T-cell (primary cell): Measurements from ENCODE around the gene PRR16. TPM values are rescaled to one million over a fixed set of nuclear protein-coding genes. Genes with fewer than 3 reads are reported as not detected.

Source experiments
- ATAC-seq, 4 experiments: fragments of 200-7000 bp in 3 of 4; fragments of 150-1000 bp in 1 of 4; cut with Tn5 transposase; replicated peaks in 1 of 4; 1 replicate in 3 of 4; 2 replicates in 1 of 4; pipeline ENCODE4 v1.10.0; 2021; ENCODE audit warnings: moderate library complexity in 3 of 4, mild to moderate bottlenecking in 2 of 4, moderate number of reproducible peaks in 1 of 4
- CTCF ChIA-PET, 2 donors: fragments of 300-600 bp; sonication (Branson Sonifier 250); formaldehyde crosslinking; loops; one replicate each; lab custom pipeline; 2022; ENCODE audit warnings: antibody characterized with exemption in 2 of 2; lab: Charles Lee
- POLR2A ChIA-PET, 2 donors: fragments of 300-600 bp; sonication (Branson Sonifier 250); formaldehyde crosslinking; loops; one replicate each; lab custom pipeline; 2022; ENCODE audit warnings: antibody characterized with exemption in 2 of 2; lab: Charles Lee
- DNase-seq, 35 experiments: peaks; one replicate each; pipeline versions ENCODE4 v3.0.0 to v3.0.0-alpha.2; 2013 to 2023
- H3K27ac ChIP-seq: one replicate; pipeline ENCODE4 v1.5.1; 2013; ENCODE audit warnings: low read length
- H3K27me3 ChIP-seq, 2 experiments: replicated peaks in 1 of 2; 1 replicate in 1 of 2; 2 replicates in 1 of 2; pipeline versions ENCODE4 v1.6.1 to v1.7.0; 2013; ENCODE audit warnings: low read length in 1 of 2, mixed read lengths in 1 of 2; ENCODE audit not compliant: control insufficient read depth in 2 of 2, insufficient read depth in 2 of 2; ENCODE audit errors: extremely low read depth in 1 of 2
- H3K36me3 ChIP-seq, 2 donors: 1 replicate in 1 of 2; 2 replicates in 1 of 2; pipeline versions ENCODE4 v1.6.1 to v1.7.0; 2013; ENCODE audit warnings: low read length in 1 of 2; ENCODE audit not compliant: control insufficient read depth in 2 of 2, insufficient read depth in 1 of 2; ENCODE audit errors: extremely low read depth in 1 of 2
- H3K4me1 ChIP-seq, 2 experiments: 1 replicate in 1 of 2; 2 replicates in 1 of 2; pipeline versions ENCODE4 v1.6.1 to v1.7.0; 2013; ENCODE audit warnings: low read length in 2 of 2, mixed read lengths in 1 of 2; ENCODE audit not compliant: insufficient read depth in 2 of 2, control insufficient read depth in 1 of 2; ENCODE audit errors: extremely low read depth in 1 of 2
- H3K4me3 ChIP-seq, 2 donors: 1 replicate in 1 of 2; 2 replicates in 1 of 2; pipeline versions ENCODE4 v1.5.1 to v1.7.0; 2013; ENCODE audit warnings: mild to moderate bottlenecking in 2 of 2, low read length in 1 of 2, moderate library complexity in 1 of 2; ENCODE audit not compliant: control insufficient read depth in 1 of 2; ENCODE audit errors: extremely low read depth in 1 of 2
- H3K9me3 ChIP-seq: 2 replicates; pipeline ENCODE4 v1.7.0; 2013
- H3K27ac Mint-ChIP-seq, 2 donors: one replicate each; pipeline ENCODE4 v1.8.0; 2020 to 2021; ENCODE audit warnings: mild to moderate bottlenecking in 2 of 2, mixed read lengths in 2 of 2
- H3K27me3 Mint-ChIP-seq, 2 donors: one replicate each; pipeline ENCODE4 v1.8.0; 2021 to 2022; ENCODE audit warnings: mixed read lengths in 2 of 2
- H3K36me3 Mint-ChIP-seq: one replicate; pipeline ENCODE4 v1.8.0; 2021; ENCODE audit warnings: mixed read lengths
- H3K4me1 Mint-ChIP-seq, 3 donors: one replicate each; pipeline ENCODE4 v1.8.0; 2020 to 2022; ENCODE audit warnings: mixed read lengths in 3 of 3, mild to moderate bottlenecking in 1 of 3
- H3K4me3 Mint-ChIP-seq, 3 donors: one replicate each; pipeline ENCODE4 v1.8.0; 2020 to 2022; ENCODE audit warnings: mild to moderate bottlenecking in 3 of 3, mixed read lengths in 3 of 3, moderate library complexity in 3 of 3
- H3K9me3 Mint-ChIP-seq, 3 donors: one replicate each; pipeline ENCODE4 v1.8.0; 2020 to 2022; ENCODE audit warnings: mixed read lengths in 3 of 3
- WGBS: methylation state at CpG from one replicate; pipeline ENCODE4 v1.1.5; 2013; ENCODE audit warnings: missing lambda C conversion rate; ENCODE audit not compliant: insufficient coverage; 5-methylcytosine and 5-hydroxymethylcytosine counted together
- total RNA-seq, 35 experiments: library from RNA in 6 of 35; stranded (reverse) in 6 of 35; fragments of 120-200 nt in 1 of 35; gene quantifications; one replicate each; pipeline versions ENCODE4 v1.2.1 to v1.2.4 and lab custom pipeline; 2013 to 2026

Gene PRR16
- total RNA-seq, 5 donors from 2014 or later (not counting 1 experiment from before 2014, with no cell fraction given): not detected

- H3K27ac ChIP-seq: no peak overlapping the region
- CTCF ChIA-PET: no interaction called here
- no peaks in the 10 kb centered on the region for H3K9me3 Mint-ChIP-seq
- no peak for ATAC-seq
- no peaks in the 10 kb centered on the region for H3K36me3 Mint-ChIP-seq
- no CpG with 5 or more reads among the region's 1 CpG for WGBS
- no peak for DNase-seq
- H3K36me3 ChIP-seq: no peaks in the 10 kb centered on the region
- H3K27ac Mint-ChIP-seq: no peak overlapping the region
- no peaks in the 10 kb centered on the region for H3K4me1 Mint-ChIP-seq
- H3K9me3 ChIP-seq: no peaks in the 10 kb centered on the region
- H3K27me3 ChIP-seq: no peaks in the 10 kb centered on the region
- no peak overlapping the region for H3K4me3 Mint-ChIP-seq
- peaks cover 0 to 2% of the 10 kb centered on the region in 2 donors for H3K27me3 Mint-ChIP-seq
- H3K4me1 ChIP-seq: no peaks in the 10 kb centered on the region
- H3K4me3 ChIP-seq: no peak overlapping the region
- POLR2A ChIA-PET: no interaction called here
These were observed 16.3 kb upstream of the PRR16 start for GRCh38 chr5:120447706-120448239.

GRCh38 chr5:120449501-120449900, 14.6 kb upstream of the PRR16 start:
- Mint-ChIP-seq H3K4me3 (no peak overlapping the region), H3K27ac (no peak overlapping the region), H3K9me3 (no peaks in the 10 kb centered on the region), H3K27me3 (peaks cover 0 to 2% of the 10 kb centered on the region in 2 donors), H3K36me3 (no peaks in the 10 kb centered on the region), H3K4me1 (no peaks in the 10 kb centered on the region)
- DNase-seq: no peak
- ATAC-seq: no peak
- Histone ChIP-seq H3K4me3 (no peak overlapping the region), H3K9me3 (no peaks in the 10 kb centered on the region), H3K27me3 (no peaks in the 10 kb centered on the region), H3K36me3 (no peaks in the 10 kb centered on the region), H3K27ac (no peak overlapping the region), H3K4me1 (no peaks in the 10 kb centered on the region)
- CTCF ChIA-PET: no interaction called here
- no CpG with 5 or more reads among the region's 3 CpGs for WGBS
- POLR2A ChIA-PET: no interaction called here

GRCh38 chr5:120450910-120451309, 13.2 kb upstream of the PRR16 start:
- Mint-ChIP-seq H3K27me3 (peaks cover 0 to 2% of the 10 kb centered on the region in 2 donors), H3K4me1 (no peaks in the 10 kb centered on the region), H3K27ac (no peak overlapping the region), H3K9me3 (no peaks in the 10 kb centered on the region), H3K36me3 (no peaks in the 10 kb centered on the region), H3K4me3 (no peak overlapping the region)
- no peaks in the 10 kb centered on the region for H3K27me3 ChIP-seq
- no peaks in the 10 kb centered on the region for H3K4me1 ChIP-seq
- ATAC-seq (peak in 1 of 4 experiments; percentile 20), DNase-seq (no peak)
- ChIA-PET CTCF (no interaction called here), POLR2A (no interaction called here)
- H3K4me3 ChIP-seq: no peak overlapping the region
- no peaks in the 10 kb centered on the region for H3K9me3 ChIP-seq
- WGBS: 93% methylated on average over 5 of the region's 5 CpGs
- no peak overlapping the region for H3K27ac ChIP-seq
- no peaks in the 10 kb centered on the region for H3K36me3 ChIP-seq

GRCh38 chr5:120451445-120451844, 12.7 kb upstream of the PRR16 start:
- Mint-ChIP-seq H3K4me3 (no peak overlapping the region), H3K9me3 (no peaks in the 10 kb centered on the region), H3K27me3 (peaks cover 0 to 2% of the 10 kb centered on the region in 2 donors), H3K4me1 (no peaks in the 10 kb centered on the region), H3K36me3 (no peaks in the 10 kb centered on the region), H3K27ac (no peak overlapping the region)
- POLR2A ChIA-PET: no interaction called here
- H3K4me1 ChIP-seq: no peaks in the 10 kb centered on the region
- H3K27me3 ChIP-seq: no peaks in the 10 kb centered on the region
- H3K36me3 ChIP-seq: no peaks in the 10 kb centered on the region
- H3K27ac ChIP-seq: no peak overlapping the region
- DNase-seq (no peak), ATAC-seq (peak in 1 of 4 experiments; percentile 17)
- WGBS: 86% methylated on average over 6 of the region's 9 CpGs
- CTCF ChIA-PET: no interaction called here
- no peaks in the 10 kb centered on the region for H3K9me3 ChIP-seq
- no peak overlapping the region for H3K4me3 ChIP-seq

GRCh38 chr5:120452471-120452870, 11.6 kb upstream of the PRR16 start:
- H3K27me3 Mint-ChIP-seq: peaks cover 0 to 2% of the 10 kb centered on the region in 2 donors
- H3K4me3 Mint-ChIP-seq: no peak overlapping the region
- H3K36me3 Mint-ChIP-seq: no peaks in the 10 kb centered on the region
- H3K4me3 ChIP-seq: no peak overlapping the region
- H3K4me1 ChIP-seq: no peaks in the 10 kb centered on the region
- H3K9me3 Mint-ChIP-seq: no peaks in the 10 kb centered on the region
- ChIA-PET POLR2A (no interaction called here), CTCF (no interaction called here)
- H3K9me3 ChIP-seq: no peaks in the 10 kb centered on the region
- no peaks in the 10 kb centered on the region for H3K36me3 ChIP-seq
- H3K27me3 ChIP-seq: no peaks in the 10 kb centered on the region
- no peak overlapping the region for H3K27ac Mint-ChIP-seq
- H3K27ac ChIP-seq: no peak overlapping the region
- WGBS: no CpG with 5 or more reads among the region's 1 CpG
- DNase-seq (no peak), ATAC-seq (no peak)
- H3K4me1 Mint-ChIP-seq: peaks cover 0 to 3% (median 3%) of the 10 kb centered on the region in 3 donors

GRCh38 chr5:120454094-120454798, 9.9 kb upstream of the PRR16 start:
- H3K36me3 Mint-ChIP-seq: no peaks in the 10 kb centered on the region
- Histone ChIP-seq H3K27me3 (no peaks in the 10 kb centered on the region), H3K27ac (no peak overlapping the region), H3K4me1 (no peaks in the 10 kb centered on the region), H3K36me3 (no peaks in the 10 kb centered on the region), H3K4me3 (no peak overlapping the region), H3K9me3 (no peaks in the 10 kb centered on the region)
- peaks cover 0 to 2% of the 10 kb centered on the region in 2 donors for H3K27me3 Mint-ChIP-seq
- no peaks in the 10 kb centered on the region for H3K9me3 Mint-ChIP-seq
- no CpG with 5 or more reads among the region's 1 CpG for WGBS
- peaks cover 0 to 8% (median 7%) of the 10 kb centered on the region in 3 donors for H3K4me1 Mint-ChIP-seq
- ChIA-PET CTCF (no interaction called here), POLR2A (no interaction called here)
- H3K4me3 Mint-ChIP-seq: no peak overlapping the region
- no peak for ATAC-seq
- no peak overlapping the region for H3K27ac Mint-ChIP-seq
- no peak for DNase-seq
